CD14-positive monocyte (primary cell): Measurements from ENCODE around the gene CARD11. TPM values are rescaled to one million over a fixed set of nuclear protein-coding genes. Genes with fewer than 3 reads are reported as not detected.

Experiments
- DNase-seq, 3 donors: peaks; one replicate each; pipeline ENCODE4 v3.0.0-alpha.2; 2011 to 2022
- H2AFZ ChIP-seq: 2 replicates; pipeline ENCODE4 v1.6.0; 2012; ENCODE audit warnings: mild to moderate bottlenecking, low read depth, low read length, inconsistent platforms; ENCODE audit not compliant: insufficient read depth, poor library complexity, severe bottlenecking
- H3K27ac ChIP-seq, 2 donors: 1 replicate in 1 of 2; 2 replicates in 1 of 2; pipeline ENCODE4 v1.5.1; 2012 to 2013; ENCODE audit warnings: low read length in 2 of 2, control low read depth in 1 of 2, inconsistent platforms in 1 of 2, low read depth in 1 of 2, mild to moderate bottlenecking in 1 of 2
- H3K27me3 ChIP-seq, 2 donors: one replicate each; pipeline versions ENCODE4 v1.6.0 to v1.6.1; 2011 to 2013; ENCODE audit warnings: low read length in 2 of 2; ENCODE audit not compliant: control insufficient read depth in 2 of 2, insufficient read depth in 2 of 2
- H3K36me3 ChIP-seq, 2 donors: replicated peaks in 1 of 2; 1 replicate in 1 of 2; 2 replicates in 1 of 2; pipeline versions ENCODE4 v1.5.1 to v1.6.1; 2012 to 2013; ENCODE audit warnings: low read length in 2 of 2, control low read depth in 1 of 2, inconsistent platforms in 1 of 2, mild to moderate bottlenecking in 1 of 2; ENCODE audit not compliant: insufficient read depth in 2 of 2, control insufficient read depth in 1 of 2
- H3K4me1 ChIP-seq, 2 donors: 1 replicate in 1 of 2; 2 replicates in 1 of 2; pipeline versions ENCODE4 v1.5.1 to v1.6.1; 2012 to 2013; ENCODE audit warnings: low read length in 2 of 2, control low read depth in 1 of 2, inconsistent platforms in 1 of 2, mild to moderate bottlenecking in 1 of 2, moderate library complexity in 1 of 2; ENCODE audit not compliant: insufficient read depth in 2 of 2, control insufficient read depth in 1 of 2
- H3K4me2 ChIP-seq: replicated peaks from 2 replicates; pipeline ENCODE3; 2012; ENCODE audit warnings: low read length, moderate library complexity, mild to moderate bottlenecking; ENCODE audit not compliant: poor library complexity, severe bottlenecking; ENCODE audit errors: extremely low read depth
- H3K4me3 ChIP-seq, 3 experiments: fragments of 200-600 bp in 1 of 3; sonication (generic) in 1 of 3; replicated peaks in 1 of 3; 1 replicate in 2 of 3; 2 replicates in 1 of 3; pipeline ENCODE4 v1.5.1; 2011 to 2013; ENCODE audit warnings: low read length in 3 of 3, mild to moderate bottlenecking in 3 of 3, control low read depth in 2 of 3, low read depth in 2 of 3, inconsistent platforms in 1 of 3, moderate library complexity in 1 of 3
- H3K79me2 ChIP-seq: 2 replicates; pipeline ENCODE4 v1.6.0; 2012; ENCODE audit warnings: mild to moderate bottlenecking, control low read depth, inconsistent platforms, low read length, moderate library complexity; ENCODE audit not compliant: insufficient read depth
- H3K9ac ChIP-seq: 2 replicates; pipeline ENCODE4 v1.6.0; 2017; ENCODE audit warnings: low read length, mild to moderate bottlenecking; ENCODE audit not compliant: insufficient read depth, poor library complexity, severe bottlenecking
- H3K9me3 ChIP-seq, 2 donors: replicated peaks in 1 of 2; 1 replicate in 1 of 2; 2 replicates in 1 of 2; pipeline versions ENCODE4 v1.5.1 to v1.6.1; 2012 to 2013; ENCODE audit warnings: low read length in 2 of 2, control low read depth in 1 of 2; ENCODE audit not compliant: control insufficient read depth in 1 of 2, insufficient read depth in 1 of 2
- H4K20me1 ChIP-seq: 2 replicates; pipeline ENCODE4 v1.6.0; 2012; ENCODE audit warnings: mild to moderate bottlenecking, low read length, control low read depth, moderate library complexity; ENCODE audit not compliant: insufficient read depth
- H3K27ac Mint-ChIP-seq, 7 donors: one replicate each; pipeline ENCODE4 v1.8.0; 2020; ENCODE audit warnings: mild to moderate bottlenecking in 7 of 7, mixed read lengths in 7 of 7, moderate library complexity in 6 of 7, inconsistent platforms in 2 of 7
- H3K27me3 Mint-ChIP-seq, 3 donors: one replicate each; pipeline ENCODE4 v1.8.0; 2021 to 2022; ENCODE audit warnings: low read depth in 3 of 3, mild to moderate bottlenecking in 3 of 3, mixed read lengths in 3 of 3, moderate library complexity in 3 of 3, inconsistent platforms in 1 of 3
- H3K36me3 Mint-ChIP-seq, 2 donors: one replicate each; pipeline ENCODE4 v1.8.0; 2020; ENCODE audit warnings: mixed read lengths in 2 of 2, inconsistent platforms in 1 of 2, mild to moderate bottlenecking in 1 of 2
- H3K4me1 Mint-ChIP-seq: one replicate; pipeline ENCODE4 v1.8.0; 2020; ENCODE audit warnings: mild to moderate bottlenecking, mixed read lengths
- H3K4me3 Mint-ChIP-seq, 2 donors: one replicate each; pipeline ENCODE4 v1.8.0; 2020; ENCODE audit warnings: mild to moderate bottlenecking in 2 of 2, mixed read lengths in 2 of 2, moderate library complexity in 1 of 2
- H3K9me3 Mint-ChIP-seq, 7 donors: one replicate each; pipeline ENCODE4 v1.8.0; 2020 to 2022; ENCODE audit warnings: mixed read lengths in 7 of 7, mild to moderate bottlenecking in 6 of 7, moderate library complexity in 6 of 7, inconsistent platforms in 2 of 7
- CTCF ChIP-seq: fragments of 200-600 bp; IDR thresholded peaks from one replicate; pipeline ENCODE4 v1.8.0; 2022; ENCODE audit warnings: antibody characterized with exemption, mild to moderate bottlenecking
- WGBS: methylation state at CpG from one replicate; pipeline ENCODE4 v1.1.5; 2013; ENCODE audit warnings: missing lambda C conversion rate; ENCODE audit not compliant: insufficient coverage; 5-methylcytosine and 5-hydroxymethylcytosine counted together
- intact Hi-C, 2 donors: fragments of 100-400 bp; cut with micrococcal nuclease; formaldehyde crosslinking; loops; one replicate each; pipeline versions ENCODE4 v1.15.0 to v1.15.1; 2023
- polyA plus RNA-seq, 3 donors: library from polyadenylated mRNA; depleted of rRNA in 1 of 3; unstranded in 2 of 3; stranded (reverse) in 1 of 3; fragments of 300-500 nt in 2 of 3; fragments of >200 nt in 1 of 3; fragmentation: Illumina TruSeq in 2 of 3; gene quantifications; 1 replicate in 2 of 3; 2 replicates in 1 of 3; pipeline ENCODE4 v1.2.3, GENCODE V29; 2012 to 2021

Gene CARD11
- polyA plus RNA-seq, 3 donors, result 0.04 to 0.17 TPM; not detected in 1

GRCh38 chr7:2873146-2873545 lies 170.5 kb downstream of the CARD11 start:
- Histone ChIP-seq H4K20me1 (no peaks in the 10 kb centered on the region), H3K4me1 (peaks cover 14 to 15% of the 10 kb centered on the region in 2 donors), H3K36me3 (no peaks in the 10 kb centered on the region), H2AFZ (no peak overlapping the region), H3K4me2 (no peak overlapping the region), H3K9ac (no peak overlapping the region), H3K79me2 (no peaks in the 10 kb centered on the region), H3K9me3 (no peaks in the 10 kb centered on the region), H3K4me3 (no peak overlapping the region), H3K27me3 (peaks cover 0 to 2% of the 10 kb centered on the region in 2 donors), H3K27ac (no peak overlapping the region)
- 86% methylated on average over 9 of the region's 10 CpGs for WGBS
- H3K9me3 Mint-ChIP-seq, result peaks cover 0 to 4% (median 4%) of the 10 kb centered on the region in 7 donors
- H3K27me3 Mint-ChIP-seq, result peaks cover 15 to 39% (median 35%) of the 10 kb centered on the region in 3 donors
- peak overlapping the region in 1 of 7 donors; percentile 75 for H3K27ac Mint-ChIP-seq
- intact Hi-C loops, result loop anchor here in 1 of 2 donors (10.0 kb wide), 2 partner anchors 92 to 422 kb away; no protein-coding TSS in a partner anchor
- peak overlapping the region in 1 of 2 donors; percentile 42 for H3K4me3 Mint-ChIP-seq
- peaks cover 4 to 6% of the 10 kb centered on the region in 2 donors for H3K36me3 Mint-ChIP-seq
- TF ChIP-seq CTCF, result no peak
- H3K4me1 Mint-ChIP-seq, result peaks cover 19% of the 10 kb centered on the region
- DNase-seq, result no peak

DNA sequence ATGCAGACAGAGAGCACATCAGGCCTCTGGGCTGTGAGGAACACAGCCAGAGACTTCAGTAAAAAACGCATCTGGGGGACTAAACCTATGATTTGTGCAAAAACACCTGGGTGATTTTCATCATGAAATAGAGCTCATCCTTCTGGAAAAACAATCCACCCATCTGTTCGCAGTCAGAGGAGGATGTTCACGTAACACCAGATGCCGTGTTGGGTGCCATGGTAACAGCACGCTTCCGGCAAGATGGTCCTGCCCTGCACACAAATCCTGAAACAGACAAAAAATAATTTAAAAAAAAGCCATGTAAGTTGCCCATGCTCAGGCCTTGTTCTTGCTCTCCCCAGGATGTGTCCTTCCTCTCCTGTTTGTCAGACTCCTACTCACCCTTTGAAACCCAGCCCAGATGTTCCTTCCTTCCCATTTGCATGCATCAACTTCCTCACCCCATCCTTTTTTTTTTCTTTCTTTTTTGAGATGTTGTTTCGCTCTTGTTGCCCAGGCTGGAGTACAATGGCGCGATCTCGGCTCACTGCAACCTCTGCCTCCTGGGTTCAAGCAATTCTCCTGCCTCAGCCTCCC lies 171.3 kb downstream of the CARD11 start:
- Mint-ChIP-seq H3K9me3 (peaks cover 0 to 4% (median 4%) of the 10 kb centered on the region in 7 donors), H3K36me3 (peaks cover 4 to 6% of the 10 kb centered on the region in 2 donors), H3K4me1 (peaks cover 19% of the 10 kb centered on the region), H3K27ac (no peak overlapping the region), H3K27me3 (peaks cover 16 to 39% (median 33%) of the 10 kb centered on the region in 3 donors), H3K4me3 (peak overlapping the region in 1 of 2 donors; percentile 33)
- Histone ChIP-seq H3K9me3 (no peaks in the 10 kb centered on the region), H3K27ac (no peak overlapping the region), H3K4me1 (peaks cover 14 to 15% of the 10 kb centered on the region in 2 donors), H3K4me3 (no peak overlapping the region), H3K79me2 (no peaks in the 10 kb centered on the region), H3K36me3 (no peaks in the 10 kb centered on the region), H4K20me1 (no peaks in the 10 kb centered on the region), H3K4me2 (no peak overlapping the region), H2AFZ (no peak overlapping the region), H3K9ac (no peak overlapping the region), H3K27me3 (peaks cover 0 to 2% of the 10 kb centered on the region in 2 donors)
- TF ChIP-seq CTCF, result no peak
- 93% methylated on average over 6 of the region's 10 CpGs for WGBS
- no peak for DNase-seq
- intact Hi-C loops, result loop anchor here in 1 of 2 donors (10.0 kb wide), 2 partner anchors 92 to 422 kb away; no protein-coding TSS in a partner anchor
